ENCODE data around the gene SPO11.
"Not testable (repeated sequence)": the region's sequence is repeated elsewhere in the genome, so short reads cannot be mapped to it uniquely, and the experiment has no call there.

SPO11 gene

GRCh38 chr20:57341663-57342062 lies 12.1 kb downstream of the SPO11 start:
- Histone ChIP-seq H3K9ac (no peak overlapping the region), H3K27me3 (ENCODE audit: insufficient read depth, low read depth) (no peaks in the 10 kb centered on the region), H3K4me3 (IDR thresholded peaks at IDR 0.05; ENCODE audit: insufficient read depth, low read depth, low read length) (no peak overlapping the region), H3K4me1 (ENCODE audit: low read depth, poor library complexity, severe bottlenecking) (peaks cover 2% of the 10 kb centered on the region), H4K20me1 (ENCODE audit: insufficient read depth) (no peaks in the 10 kb centered on the region), H3K36me3 (ENCODE audit: insufficient read depth) (no peaks in the 10 kb centered on the region), H3K4me2 (no peak overlapping the region), H2AFZ (ENCODE audit: low read depth) (no peak overlapping the region), H3K27ac (no peak overlapping the region), H3K79me2 (ENCODE audit: insufficient read depth, low read depth) (no peaks in the 10 kb centered on the region)
- TF ChIP-seq, protein P1, sequence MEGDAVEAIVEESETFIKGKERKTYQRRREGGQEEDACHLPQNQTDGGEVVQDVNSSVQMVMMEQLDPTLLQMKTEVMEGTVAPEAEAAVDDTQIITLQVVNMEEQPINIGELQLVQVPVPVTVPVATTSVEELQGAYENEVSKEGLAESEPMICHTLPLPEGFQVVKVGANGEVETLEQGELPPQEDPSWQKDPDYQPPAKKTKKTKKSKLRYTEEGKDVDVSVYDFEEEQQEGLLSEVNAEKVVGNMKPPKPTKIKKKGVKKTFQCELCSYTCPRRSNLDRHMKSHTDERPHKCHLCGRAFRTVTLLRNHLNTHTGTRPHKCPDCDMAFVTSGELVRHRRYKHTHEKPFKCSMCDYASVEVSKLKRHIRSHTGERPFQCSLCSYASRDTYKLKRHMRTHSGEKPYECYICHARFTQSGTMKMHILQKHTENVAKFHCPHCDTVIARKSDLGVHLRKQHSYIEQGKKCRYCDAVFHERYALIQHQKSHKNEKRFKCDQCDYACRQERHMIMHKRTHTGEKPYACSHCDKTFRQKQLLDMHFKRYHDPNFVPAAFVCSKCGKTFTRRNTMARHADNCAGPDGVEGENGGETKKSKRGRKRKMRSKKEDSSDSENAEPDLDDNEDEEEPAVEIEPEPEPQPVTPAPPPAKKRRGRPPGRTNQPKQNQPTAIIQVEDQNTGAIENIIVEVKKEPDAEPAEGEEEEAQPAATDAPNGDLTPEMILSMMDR (conservative IDR thresholded peaks at IDR 0.05; ENCODE audit: low read depth, low read length): no peak

DNA sequence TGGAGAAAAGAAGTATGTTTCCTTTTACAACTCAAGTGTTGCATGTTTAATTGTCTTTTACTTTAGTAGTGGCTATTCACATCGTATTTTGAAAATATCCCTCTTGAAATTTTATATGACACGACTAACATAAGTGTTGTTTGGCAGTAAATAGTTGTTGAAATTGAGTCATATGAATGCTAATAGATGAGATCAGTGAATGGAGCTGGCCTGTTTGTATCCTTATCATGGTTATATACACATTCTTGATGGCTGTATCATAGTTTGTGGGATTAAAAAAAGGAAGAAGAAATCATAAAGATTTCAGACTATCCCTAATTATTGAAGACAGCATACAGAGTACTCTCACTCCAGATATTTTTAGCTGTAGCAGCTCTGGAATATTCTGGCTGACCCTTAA lies 13.2 kb downstream of the SPO11 start:
- Histone ChIP-seq H3K27ac (no peak overlapping the region), H3K9ac (no peak overlapping the region), H3K4me3 (IDR thresholded peaks at IDR 0.05; ENCODE audit: insufficient read depth, low read depth, low read length) (no peak overlapping the region), H2AFZ (ENCODE audit: low read depth) (no peak overlapping the region), H3K4me2 (no peak overlapping the region), H4K20me1 (ENCODE audit: insufficient read depth) (no peaks in the 10 kb centered on the region), H3K36me3 (ENCODE audit: insufficient read depth) (no peaks in the 10 kb centered on the region), H3K4me1 (ENCODE audit: low read depth, poor library complexity, severe bottlenecking) (peaks cover 3% of the 10 kb centered on the region), H3K27me3 (ENCODE audit: insufficient read depth, low read depth) (no peaks in the 10 kb centered on the region), H3K79me2 (ENCODE audit: insufficient read depth, low read depth) (no peaks in the 10 kb centered on the region)
- TF ChIP-seq, protein P1 (conservative IDR thresholded peaks at IDR 0.05; ENCODE audit: low read depth, low read length): no peak

GRCh38 chr20:57346477-57346876 lies 16.9 kb downstream of the SPO11 start:
- Histone ChIP-seq H4K20me1 (ENCODE audit: insufficient read depth) (no peaks in the 10 kb centered on the region), H2AFZ (ENCODE audit: low read depth) (no peak overlapping the region), H3K27ac (no peak overlapping the region), H3K9ac (no peak overlapping the region), H3K4me1 (ENCODE audit: low read depth, poor library complexity, severe bottlenecking) (peaks cover 3% of the 10 kb centered on the region), H3K79me2 (ENCODE audit: insufficient read depth, low read depth) (peaks cover 4% of the 10 kb centered on the region), H3K36me3 (ENCODE audit: insufficient read depth) (no peaks in the 10 kb centered on the region), H3K4me2 (no peak overlapping the region), H3K27me3 (ENCODE audit: insufficient read depth, low read depth) (no peaks in the 10 kb centered on the region), H3K4me3 (IDR thresholded peaks at IDR 0.05; ENCODE audit: insufficient read depth, low read depth, low read length) (no peak overlapping the region)
- TF ChIP-seq, protein P1 (conservative IDR thresholded peaks at IDR 0.05; ENCODE audit: low read depth, low read length): peak; percentile 95

- Histone ChIP-seq H3K79me2 (ENCODE audit: insufficient read depth, low read depth) (peaks cover 13% of the 10 kb centered on the region), H4K20me1 (ENCODE audit: insufficient read depth) (no peaks in the 10 kb centered on the region), H3K4me1 (ENCODE audit: low read depth, poor library complexity, severe bottlenecking) (peaks cover 9% of the 10 kb centered on the region), H2AFZ (ENCODE audit: low read depth) (no peak overlapping the region), H3K9ac (no peak overlapping the region), H3K27ac (no peak overlapping the region), H3K4me3 (IDR thresholded peaks at IDR 0.05; ENCODE audit: insufficient read depth, low read depth, low read length) (no peak overlapping the region), H3K27me3 (ENCODE audit: insufficient read depth, low read depth) (no peaks in the 10 kb centered on the region), H3K36me3 (ENCODE audit: insufficient read depth) (no peaks in the 10 kb centered on the region), H3K4me2 (no peak overlapping the region)
- TF ChIP-seq, protein P1 (conservative IDR thresholded peaks at IDR 0.05; ENCODE audit: low read depth, low read length): no peak
Observed at GRCh38 chr20:57347393-57347792, 17.8 kb downstream of the SPO11 start.

GRCh38 chr20:57348200-57348921 lies 18.8 kb downstream of the SPO11 start:
- not testable (repeated sequence) for H3K4me3 ChIP-seq (IDR thresholded peaks at IDR 0.05; ENCODE audit: insufficient read depth, low read depth, low read length); H4K20me1 ChIP-seq (ENCODE audit: insufficient read depth); H3K27ac ChIP-seq; H2AFZ ChIP-seq (ENCODE audit: low read depth); H3K4me2 ChIP-seq; H3K9ac ChIP-seq; H3K27me3 ChIP-seq (ENCODE audit: insufficient read depth, low read depth); H3K36me3 ChIP-seq (ENCODE audit: insufficient read depth)
- peaks cover 14% of the 10 kb centered on the region for H3K4me1 ChIP-seq (ENCODE audit: low read depth, poor library complexity, severe bottlenecking)
- peaks cover 23% of the 10 kb centered on the region for H3K79me2 ChIP-seq (ENCODE audit: insufficient read depth, low read depth)

DNA sequence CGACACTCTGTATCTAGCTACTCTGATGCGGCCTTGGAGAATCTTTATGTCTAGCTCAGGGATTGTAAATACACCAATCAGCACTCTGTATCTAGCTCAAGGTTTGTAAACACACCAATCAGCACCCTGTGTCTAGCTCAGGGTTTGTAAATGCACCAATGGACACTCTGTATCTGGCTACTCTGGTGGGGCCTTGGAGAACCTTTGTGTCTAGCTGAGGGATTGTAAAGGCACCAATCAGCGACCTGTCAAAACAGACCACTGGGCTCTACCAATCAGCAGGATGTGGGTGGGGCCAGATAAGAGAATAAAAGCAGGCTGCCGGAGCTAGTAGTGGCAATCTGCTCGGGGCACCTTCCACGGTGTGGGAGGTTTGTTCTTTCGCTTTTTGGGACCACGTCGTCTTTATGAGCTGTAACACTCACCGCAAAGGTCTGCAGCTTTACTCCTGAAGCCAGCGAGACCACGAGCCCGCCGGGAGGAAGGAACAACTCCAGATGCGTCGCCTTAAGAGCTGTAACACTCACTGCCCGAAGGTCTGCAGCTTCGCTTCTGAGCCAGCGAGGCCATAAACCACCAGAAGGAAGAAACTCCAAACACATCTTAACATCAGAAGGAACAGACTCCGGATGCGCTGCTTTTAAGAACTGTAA lies 19.4 kb downstream of the SPO11 start:
- H3K4me3 ChIP-seq (IDR thresholded peaks at IDR 0.05; ENCODE audit: insufficient read depth, low read depth, low read length); H3K9ac ChIP-seq; H3K36me3 ChIP-seq (ENCODE audit: insufficient read depth); H3K27me3 ChIP-seq (ENCODE audit: insufficient read depth, low read depth); H3K27ac ChIP-seq; H4K20me1 ChIP-seq (ENCODE audit: insufficient read depth); H3K4me2 ChIP-seq; H2AFZ ChIP-seq (ENCODE audit: low read depth): not testable (repeated sequence)
- peaks cover 14% of the 10 kb centered on the region for H3K4me1 ChIP-seq (ENCODE audit: low read depth, poor library complexity, severe bottlenecking)
- peaks cover 30% of the 10 kb centered on the region for H3K79me2 ChIP-seq (ENCODE audit: insufficient read depth, low read depth)

All from KMS-11 (cell line).